ENCODE measurements around the gene CEL.

DNA sequence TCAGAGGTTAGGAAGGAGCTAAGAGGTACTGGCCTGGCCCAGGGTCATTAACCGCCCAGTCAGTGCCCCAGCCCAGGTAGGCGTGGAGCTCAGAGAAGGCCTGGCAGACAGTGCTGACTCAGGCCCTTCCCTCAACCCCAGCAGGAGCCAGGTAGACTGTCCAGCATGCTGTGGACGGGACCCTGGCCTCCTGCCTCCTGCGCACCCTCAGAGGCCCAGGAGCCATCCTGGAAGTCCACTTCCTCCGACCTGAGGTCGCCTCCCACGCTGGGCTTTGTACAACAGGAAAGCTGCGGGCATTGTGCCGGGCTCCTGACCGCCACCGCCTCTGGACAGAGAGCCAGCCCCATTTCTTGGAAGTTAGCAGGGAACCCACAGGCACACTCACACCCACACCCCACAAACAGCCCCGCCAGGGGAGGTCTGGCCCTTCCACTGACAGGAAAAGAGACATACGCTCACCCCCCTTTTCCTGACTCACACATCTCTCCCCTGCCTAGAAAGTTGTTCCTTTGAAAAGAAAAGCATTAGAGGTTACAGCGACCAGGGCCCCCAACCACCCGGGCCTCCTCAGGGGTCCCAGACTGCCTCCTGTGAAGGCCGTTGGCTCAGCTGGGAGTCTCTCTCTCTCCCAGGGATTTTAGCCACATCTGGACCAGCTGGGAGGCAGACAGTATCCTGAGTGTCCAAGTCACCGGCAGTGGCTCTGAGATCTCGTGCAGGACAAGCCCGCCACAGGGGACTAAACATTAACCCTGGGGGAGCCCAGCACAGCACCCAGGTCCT, 51.6 kb downstream of the CEL start:
- no peak for TF ChIP-seq EZH2 (IDR thresholded peaks at IDR 0.05; ENCODE audit: borderline replicate concordance, low read depth, low read length, poor library complexity, severe bottlenecking)
- TF ChIP-seq, protein P1, sequence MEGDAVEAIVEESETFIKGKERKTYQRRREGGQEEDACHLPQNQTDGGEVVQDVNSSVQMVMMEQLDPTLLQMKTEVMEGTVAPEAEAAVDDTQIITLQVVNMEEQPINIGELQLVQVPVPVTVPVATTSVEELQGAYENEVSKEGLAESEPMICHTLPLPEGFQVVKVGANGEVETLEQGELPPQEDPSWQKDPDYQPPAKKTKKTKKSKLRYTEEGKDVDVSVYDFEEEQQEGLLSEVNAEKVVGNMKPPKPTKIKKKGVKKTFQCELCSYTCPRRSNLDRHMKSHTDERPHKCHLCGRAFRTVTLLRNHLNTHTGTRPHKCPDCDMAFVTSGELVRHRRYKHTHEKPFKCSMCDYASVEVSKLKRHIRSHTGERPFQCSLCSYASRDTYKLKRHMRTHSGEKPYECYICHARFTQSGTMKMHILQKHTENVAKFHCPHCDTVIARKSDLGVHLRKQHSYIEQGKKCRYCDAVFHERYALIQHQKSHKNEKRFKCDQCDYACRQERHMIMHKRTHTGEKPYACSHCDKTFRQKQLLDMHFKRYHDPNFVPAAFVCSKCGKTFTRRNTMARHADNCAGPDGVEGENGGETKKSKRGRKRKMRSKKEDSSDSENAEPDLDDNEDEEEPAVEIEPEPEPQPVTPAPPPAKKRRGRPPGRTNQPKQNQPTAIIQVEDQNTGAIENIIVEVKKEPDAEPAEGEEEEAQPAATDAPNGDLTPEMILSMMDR (conservative IDR thresholded peaks at IDR 0.05; ENCODE audit: low read depth, low read length): no peak

All from A673 (cell line).